Glomerular visceral epithelial cell (primary cell): ENCODE results near the gene CD300E.
"Not testable (repeated sequence)": the region's sequence is repeated elsewhere in the genome, so short reads cannot be mapped to it uniquely, and the experiment has no call there.

Experiments used
- DNase-seq: peaks from one replicate; pipeline ENCODE4 v3.0.0-alpha.2; 2016; ENCODE audit errors: extremely low spot score

Gene CD300E

DNA sequence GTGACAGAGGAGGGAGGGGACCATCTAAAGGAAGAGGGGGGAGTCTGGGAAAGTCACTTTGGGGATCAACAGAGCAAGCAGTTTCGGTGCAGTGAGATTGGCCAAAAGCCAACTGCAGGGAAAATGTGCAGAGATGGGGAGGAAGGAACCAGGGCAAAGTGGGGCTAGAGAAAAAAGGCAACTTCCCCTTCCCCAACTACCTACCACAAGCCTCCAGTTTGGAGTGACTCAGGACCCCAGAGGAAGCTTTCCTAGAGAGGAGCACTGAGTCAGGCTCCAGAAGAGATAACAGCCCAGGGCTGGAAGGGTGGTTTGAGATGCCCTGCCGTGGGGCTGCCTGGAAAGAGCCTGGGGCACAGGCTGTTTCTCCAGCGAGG lies 24.5 kb downstream of the CD300E start:
- no peak for DNase-seq

GRCh38 chr17:74598346-74599022 lies 25.1 kb downstream of the CD300E start:
- DNase-seq = no peak

DNA sequence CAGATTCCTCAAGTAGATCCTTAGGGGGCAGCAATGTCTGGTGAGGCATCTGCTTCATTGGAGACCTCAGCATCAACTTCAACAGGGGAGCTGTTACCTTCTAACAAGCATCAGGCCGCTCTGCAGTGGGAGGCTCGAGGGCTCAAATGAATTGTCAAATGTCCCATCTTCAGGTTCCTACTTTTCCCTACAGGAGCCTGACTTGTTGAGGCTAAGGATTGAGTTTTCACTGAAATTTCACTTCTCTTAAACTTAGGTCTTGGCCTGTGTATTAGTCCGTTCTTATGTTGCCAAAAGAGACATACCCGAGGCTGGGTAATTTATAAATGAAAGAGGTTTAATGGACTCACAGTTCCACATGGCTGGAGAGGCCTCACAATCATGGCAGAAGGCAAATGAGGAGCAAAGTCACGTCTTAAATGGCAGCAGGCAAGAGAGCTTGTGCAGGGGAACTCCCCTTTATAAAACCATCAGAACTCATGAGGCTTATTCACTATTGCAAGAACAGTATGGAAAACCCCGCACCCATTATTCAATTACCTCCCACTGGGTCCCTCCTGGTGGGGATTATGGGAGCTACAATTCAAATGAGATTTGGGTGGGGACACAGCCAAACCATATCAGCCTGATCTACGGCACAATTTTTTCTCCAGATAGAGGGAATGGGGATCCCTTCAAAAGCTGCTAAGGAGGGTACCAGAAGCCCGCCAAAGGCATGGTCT lies 26.3 kb downstream of the CD300E start:
- DNase-seq = no peak

DNA sequence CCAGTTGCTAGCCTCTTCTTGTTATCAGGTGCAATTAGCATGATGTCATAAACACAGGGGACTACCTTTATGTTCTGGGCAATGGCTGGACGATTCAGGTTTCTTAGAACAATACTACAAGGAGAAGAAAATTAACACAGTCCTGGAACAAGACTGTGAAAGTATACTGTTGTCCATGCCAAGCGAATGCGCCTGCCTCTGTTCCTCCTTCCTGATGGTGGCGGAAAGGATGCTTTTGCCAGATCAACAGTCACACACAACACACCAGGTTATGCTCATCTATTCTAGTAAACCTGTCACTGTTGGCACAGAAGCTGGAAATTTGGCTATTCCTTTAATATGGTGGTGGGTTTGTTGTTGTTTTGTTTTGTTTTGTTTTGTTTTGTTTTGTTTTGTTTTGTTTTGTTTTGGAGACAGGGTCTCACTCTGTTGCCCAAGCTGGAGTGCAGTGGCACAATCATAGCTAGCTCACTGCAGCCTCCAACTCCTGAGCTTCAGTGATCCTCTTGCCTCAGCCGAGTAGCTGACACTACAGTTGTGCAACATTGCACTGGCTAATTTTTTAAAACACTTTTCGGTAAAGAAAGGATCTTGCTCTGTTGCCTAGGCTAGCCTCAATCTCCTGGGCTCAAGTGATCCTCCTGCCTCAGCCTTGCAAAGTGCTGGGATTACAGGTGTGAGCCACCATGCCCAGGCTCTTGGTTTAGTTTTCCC lies 28.3 kb downstream of the CD300E start:
- no peak for DNase-seq

GRCh38 chr17:74592087-74592990 lies 31.2 kb downstream of the CD300E start, which contains the start of gene CD300LD:
CD300LD (minus strand) TSS chr17:74592283; CDS start chr17:74592202, 81 bp downstream.
- no peak for DNase-seq

DNA sequence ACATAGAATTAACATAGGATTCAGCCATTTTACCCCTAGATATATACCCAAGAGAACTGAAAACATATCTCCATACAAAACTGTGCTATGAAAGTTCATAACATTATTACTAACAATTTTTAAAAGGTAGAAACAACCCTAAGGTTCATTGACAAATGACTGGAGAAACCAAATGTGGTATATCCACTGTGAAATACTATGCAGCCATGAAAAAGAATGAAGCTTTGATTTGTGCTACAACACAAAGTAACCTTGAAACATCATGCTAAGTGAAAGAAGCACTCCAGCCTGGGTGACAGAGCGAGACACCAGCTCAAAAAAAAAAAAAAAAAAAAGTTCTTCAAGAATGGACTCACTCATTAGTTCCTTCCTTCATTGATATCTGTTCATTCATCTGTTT lies 32.0 kb downstream of the CD300E start:
- no peak for DNase-seq

DNA sequence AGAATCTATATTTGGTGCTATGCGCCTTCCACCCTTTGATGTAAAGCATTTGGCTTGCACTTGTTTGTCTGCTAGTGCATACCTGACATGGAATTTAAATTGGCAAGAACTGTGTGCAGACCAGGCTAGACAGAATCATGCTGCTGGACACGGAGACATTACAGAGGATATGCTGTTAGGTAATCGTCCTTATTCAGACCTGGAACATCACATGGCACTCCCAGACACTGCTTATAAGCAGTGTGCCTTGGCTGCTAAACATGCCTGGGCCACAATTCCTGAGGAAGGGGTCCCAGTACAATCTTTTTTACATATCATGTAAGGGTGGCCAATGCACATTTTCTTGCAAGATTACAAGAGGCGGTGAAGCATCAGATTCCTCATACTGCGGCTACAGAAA lies 37.8 kb downstream of the CD300E start:
- no peak for DNase-seq

- DNase-seq = no peak
Observed at GRCh38 chr17:74584292-74585060, 39.1 kb downstream of the CD300E start.

DNA sequence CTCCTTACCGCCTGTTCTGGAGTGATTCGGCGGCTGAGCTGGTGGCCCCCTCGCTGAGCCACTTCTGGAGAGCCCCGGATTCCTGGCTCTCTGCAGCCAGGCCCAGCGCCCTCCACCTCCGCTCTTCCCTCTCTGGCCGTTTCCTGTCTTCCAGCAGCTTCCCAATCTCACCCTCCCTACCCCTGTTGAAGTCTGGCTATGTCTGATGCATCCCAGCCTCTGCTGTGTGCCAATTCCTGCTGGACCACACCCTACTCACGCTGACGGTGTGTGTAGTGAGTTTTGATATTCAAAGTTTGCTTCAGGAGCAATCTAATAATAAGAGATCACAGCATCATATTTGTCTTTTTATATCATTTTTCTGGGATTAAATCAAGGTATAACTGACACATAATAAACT lies 40.9 kb downstream of the CD300E start:
- no peak for DNase-seq

DNA sequence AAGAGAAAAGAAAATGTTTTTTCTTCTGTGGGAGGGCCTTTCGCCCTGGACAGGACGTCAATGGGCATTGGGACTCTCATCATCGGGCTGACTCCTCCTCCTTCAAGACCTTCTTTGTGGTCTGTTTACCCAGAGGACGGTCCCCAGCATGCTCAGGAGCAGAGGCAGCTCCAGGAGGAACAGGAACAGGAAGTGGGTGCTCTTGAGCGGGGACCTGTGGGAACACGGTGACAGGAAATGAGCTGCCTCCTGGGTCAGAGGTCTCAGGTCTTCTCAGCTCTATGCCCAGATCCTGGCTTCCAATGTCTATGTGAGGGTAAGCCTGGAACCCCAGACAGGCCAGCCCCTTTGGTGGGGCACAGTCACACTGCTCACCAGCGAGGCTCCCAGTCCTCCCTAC lies 43.6 kb downstream of the CD300E start:
- DNase-seq = no peak

DNA sequence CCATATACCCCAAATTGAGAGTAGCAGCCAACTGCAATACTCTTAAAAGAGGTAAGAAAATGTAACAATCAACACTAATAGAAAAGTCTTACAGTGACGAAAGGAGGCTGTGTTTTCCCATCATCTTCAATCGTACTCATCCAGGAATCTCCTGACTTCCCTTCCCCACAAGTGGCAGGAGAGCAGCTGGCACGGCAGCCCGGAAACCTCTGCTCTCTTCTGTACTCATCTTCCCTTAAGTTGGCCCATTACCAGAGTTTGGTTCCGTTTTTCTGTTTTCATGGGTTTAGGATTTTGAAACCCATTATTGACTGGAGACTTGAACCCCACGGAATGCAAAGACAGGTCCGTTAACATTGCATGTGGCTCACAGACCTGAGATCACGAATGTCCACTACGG lies 44.6 kb downstream of the CD300E start:
- no peak for DNase-seq

- DNase-seq = no peak
Observed at GRCh38 chr17:74574489-74575142, 48.9 kb downstream of the CD300E start.

DNA sequence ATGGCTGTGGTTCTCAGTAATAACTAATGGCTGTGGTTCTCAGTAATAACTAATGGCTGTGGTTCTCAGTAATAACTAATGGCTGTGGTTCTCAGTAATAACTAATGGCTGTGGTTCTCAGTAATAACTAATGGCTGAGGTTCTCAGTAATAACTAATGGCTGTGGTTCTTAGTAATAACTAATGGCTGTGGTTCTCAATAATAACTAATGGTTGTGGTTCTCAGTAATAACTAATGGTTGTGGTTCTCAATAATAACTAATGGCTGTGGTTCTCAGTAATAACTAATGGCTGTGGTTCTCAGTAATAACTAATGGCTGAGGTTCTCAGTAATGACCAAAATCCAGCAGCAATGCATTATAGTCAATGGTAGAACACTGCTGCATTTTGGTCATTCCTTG lies 49.9 kb downstream of the CD300E start:
- DNase-seq = not testable (repeated sequence)

- DNase-seq = no peak
Observed at GRCh38 chr17:74573169-74573568, 50.4 kb downstream of the CD300E start.

- no peak for DNase-seq
Observed at GRCh38 chr17:74571621-74572270, 51.8 kb downstream of the CD300E start.

DNA sequence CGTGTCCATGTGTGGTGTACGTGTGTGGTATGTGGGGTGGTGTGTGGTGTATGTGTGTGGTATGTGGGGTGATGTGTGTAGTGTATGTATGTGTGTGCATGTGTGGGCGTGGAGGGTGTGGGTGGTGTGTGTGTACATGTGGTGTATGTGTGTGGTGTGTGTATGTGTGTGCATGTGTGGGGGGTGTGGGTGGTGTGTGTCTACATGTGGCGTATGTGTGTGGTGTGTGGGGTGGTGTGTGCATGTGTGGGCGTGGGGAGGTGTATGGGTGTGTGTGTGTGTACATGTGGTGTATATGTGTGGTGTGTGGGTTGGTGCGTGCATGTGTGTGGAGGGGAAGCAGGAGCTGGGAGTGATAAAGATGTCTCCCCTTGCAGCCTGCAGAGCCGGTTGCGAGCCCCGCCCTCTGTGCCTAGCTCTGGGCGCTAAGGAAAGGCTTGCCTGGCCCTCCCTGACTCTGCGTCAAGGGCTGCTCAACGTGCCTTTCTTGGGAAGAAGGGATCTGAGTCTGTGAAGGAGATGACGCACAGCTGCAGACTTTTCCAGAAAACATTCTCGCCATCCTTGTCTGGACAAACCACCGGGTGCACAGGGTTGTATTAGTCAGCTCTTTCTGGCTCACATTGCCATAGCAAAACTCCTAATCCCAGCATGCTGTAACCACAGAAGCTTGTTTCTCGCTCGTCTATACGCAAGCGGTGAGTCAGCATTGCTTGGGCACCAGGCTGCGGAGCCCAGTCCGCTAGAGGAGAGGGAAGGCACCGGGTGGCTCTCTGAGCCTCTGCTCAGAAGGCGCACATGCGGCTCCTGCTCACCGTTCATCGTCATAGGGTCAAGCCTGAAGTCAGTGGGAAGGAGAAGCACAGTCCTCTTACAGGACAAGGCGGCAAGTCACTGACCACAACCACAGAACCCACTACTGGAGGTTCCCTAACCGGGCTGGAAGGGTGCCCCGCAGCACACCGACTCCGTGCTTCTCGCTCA lies 54.2 kb downstream of the CD300E start:
- peak; percentile 97 for DNase-seq

DNA sequence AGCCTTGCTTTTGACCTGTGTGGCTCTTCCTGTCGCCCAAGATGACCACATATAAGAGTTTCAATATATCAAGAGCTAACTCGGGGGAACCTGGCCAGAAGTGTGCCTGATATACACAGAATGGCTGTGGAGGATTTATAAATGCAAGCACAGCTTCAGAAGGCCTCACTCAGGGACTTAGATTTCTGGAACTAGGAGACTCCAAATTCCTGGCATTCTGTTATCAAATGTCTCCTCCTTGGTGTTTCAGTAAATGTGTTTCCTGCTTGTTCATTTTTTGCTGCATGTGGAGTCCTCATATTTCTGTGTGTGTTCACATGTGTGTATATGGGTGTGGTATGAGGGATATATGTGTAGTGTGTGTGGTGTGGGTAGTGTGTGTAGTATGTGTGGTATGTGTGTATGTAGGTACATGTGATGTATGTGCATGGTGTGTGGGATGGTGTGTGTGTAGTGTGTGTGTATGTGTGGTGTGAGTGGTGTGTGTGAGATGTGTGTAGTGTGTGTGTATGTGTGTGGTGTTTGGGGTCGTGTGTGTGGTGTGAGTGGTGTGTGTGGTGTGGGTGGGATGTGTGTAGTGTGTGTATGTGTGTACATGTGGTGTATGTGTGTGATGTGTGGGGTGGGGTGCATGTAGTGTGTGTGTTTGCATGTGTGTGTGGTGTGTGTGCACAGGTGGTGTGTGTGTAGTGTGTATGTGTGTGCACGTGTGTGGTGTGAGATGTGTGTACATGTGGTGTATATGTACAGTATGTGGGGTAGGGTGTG lies 55.2 kb downstream of the CD300E start:
- no peak for DNase-seq

DNA sequence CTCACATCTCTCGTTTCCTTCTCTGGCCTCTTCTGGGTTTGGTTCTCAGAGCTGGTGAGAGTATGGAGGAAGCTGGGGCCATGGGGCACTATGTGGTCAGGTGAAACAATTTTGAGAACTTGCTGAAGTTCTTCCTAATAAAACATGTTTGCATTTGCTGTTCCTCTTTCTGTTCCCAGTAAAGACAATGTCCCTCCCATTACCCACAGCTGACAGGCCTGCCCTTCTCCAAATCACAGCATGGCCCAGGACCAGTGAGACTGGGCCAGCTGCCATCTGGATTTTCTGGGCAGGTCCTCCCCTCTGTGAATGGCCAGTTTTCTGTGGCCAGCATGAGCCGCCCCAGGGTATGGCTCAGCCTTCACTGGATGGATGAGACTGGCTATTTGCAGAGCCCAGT lies 56.1 kb downstream of the CD300E start, which contains the start of gene CD300H:
Gene CD300H, minus strand, starts transcription at position 113 of the 400 bp plus-strand sequence.
- DNase-seq = no peak
